NCI-H1092 (cell line): ENCODE results near the gene BCL2L13.

Experiments
- DNase-seq: peaks from one replicate; lab custom pipeline; 2025; lab: John Stamatoyannopoulos, UW

The BCL2L13 gene, protein sequence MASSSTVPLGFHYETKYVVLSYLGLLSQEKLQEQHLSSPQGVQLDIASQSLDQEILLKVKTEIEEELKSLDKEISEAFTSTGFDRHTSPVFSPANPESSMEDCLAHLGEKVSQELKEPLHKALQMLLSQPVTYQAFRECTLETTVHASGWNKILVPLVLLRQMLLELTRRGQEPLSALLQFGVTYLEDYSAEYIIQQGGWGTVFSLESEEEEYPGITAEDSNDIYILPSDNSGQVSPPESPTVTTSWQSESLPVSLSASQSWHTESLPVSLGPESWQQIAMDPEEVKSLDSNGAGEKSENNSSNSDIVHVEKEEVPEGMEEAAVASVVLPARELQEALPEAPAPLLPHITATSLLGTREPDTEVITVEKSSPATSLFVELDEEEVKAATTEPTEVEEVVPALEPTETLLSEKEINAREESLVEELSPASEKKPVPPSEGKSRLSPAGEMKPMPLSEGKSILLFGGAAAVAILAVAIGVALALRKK

DNA sequence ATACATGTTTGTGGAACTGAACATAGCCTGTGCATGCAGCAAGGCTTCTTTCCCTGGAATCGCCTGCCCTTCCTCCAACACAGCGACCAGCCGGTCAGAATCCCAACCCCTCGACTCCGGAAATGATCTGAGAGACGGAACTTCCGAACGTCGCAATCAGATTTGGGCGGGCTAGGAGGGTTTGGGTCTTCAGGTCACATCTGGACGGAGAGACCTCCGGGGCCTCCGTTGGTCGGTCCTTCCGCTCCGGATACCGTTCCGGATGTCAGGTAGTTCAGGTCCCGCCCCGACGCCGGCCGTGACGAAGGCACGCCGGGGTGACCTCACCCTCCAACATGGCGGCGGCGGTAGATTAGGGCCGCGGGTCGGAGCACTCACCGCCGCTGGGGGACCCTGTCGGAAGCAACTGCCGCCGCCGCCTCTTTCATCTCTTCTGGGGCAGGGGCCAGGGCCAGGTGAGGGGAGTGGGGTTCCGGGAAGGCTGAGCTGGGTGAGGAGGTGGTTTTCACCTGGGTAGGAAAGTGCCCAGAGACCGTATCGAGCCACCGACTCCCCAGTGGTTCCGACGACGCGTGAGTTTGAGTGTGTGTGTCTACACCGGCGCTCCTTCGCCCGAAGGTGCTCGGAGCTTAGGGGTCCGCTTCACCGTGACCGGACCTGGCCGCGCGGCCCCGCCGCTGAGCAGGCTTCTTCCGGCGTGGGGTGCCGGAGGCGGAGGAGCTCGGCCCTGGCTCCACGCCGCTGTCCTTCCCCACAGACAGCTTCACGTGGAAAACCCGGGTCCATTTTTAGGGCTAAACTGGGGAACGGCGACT is at the start of gene BCL2L13:
Gene BCL2L13 (plus strand): TSS at position 326 of the 815 bp plus-strand sequence. CDS start 16,955 bp downstream, outside the sequence.
- peak; percentile 90 for DNase-seq

DNA sequence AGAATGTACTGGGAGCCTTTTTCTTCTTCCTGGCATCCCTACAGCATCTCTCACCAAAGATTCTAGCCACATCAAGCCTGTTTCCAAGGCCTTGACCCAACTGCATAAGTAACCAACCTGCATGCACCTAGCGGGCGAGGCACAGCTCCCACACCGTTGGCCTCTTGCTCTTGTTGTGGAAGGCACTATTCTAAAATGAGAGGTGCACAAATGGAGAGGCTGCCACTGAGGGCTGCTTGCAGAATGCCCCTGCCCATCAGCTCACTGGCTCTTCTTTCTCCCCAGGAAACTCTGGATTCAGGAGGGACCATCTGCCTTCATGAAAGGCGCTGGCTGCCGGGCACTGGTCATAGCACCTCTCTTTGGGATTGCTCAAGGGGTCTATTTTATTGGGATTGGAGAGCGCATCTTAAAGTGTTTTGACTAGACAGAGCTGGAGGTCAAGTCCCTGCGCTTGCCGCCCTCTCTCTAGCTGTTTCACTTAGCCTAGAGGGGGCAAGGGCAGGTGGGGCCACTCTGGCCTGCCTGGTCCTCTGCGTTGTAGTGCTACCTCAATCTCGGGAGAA is 48.7 kb upstream of the BCL2L13 start:
- no peak for DNase-seq

DNA sequence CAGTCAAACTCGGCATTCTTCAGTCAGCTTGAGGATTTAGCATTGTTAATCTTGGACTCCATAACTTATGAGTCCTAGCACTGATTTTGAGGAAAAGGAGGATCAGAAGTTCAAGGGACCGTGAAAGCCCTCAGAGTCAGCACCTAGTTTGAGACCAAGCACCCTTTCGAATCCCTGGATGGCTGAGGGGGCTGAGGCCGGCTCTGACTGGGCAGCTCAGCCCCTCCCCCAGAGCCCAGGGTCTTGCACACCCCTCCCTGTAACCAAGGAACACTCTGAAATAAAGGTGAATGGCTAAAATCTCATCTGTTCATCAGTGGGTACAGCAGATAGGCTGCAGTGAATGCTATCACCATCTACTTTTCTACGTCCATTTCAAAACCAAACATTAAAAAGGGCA is 48.0 kb upstream of the BCL2L13 start:
- no peak for DNase-seq

DNA sequence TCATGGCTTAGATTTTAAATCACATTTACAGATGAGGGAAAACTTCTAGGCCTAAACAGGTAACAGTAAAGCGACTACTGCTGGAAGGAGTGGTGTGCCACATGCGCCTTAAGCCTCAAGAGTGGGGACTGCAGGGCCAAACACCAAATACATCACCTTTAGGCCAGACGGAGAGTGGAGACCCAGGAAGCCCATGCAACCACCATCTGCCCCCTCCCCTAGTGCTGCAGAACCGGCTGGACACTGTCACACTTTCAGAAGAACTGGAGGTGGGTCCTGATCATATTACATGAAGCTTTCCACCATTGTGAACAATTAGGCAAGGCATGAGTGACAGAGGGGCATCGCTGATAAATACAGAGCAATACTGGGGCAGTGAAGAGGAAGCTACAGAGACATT is 46.4 kb upstream of the BCL2L13 start:
- no peak for DNase-seq

DNA sequence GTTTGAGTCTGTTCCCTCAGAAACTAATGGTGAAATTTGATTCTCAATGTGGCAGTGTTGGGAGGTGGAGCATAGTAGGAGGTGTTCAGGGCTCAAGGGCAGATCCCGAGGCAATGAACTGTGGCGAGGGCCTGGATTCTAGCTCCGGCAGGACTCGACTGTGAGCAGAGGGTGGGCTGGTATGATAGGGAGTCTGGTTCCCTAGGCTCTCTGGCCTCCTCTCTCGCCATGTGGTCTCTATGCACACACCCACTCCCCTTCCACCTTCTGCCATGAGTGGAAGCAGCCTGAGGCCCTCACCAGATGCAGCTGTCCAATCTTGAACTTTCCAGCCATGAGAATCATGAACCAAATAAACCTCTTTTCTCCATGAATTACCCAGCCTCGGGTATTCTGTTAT is 42.3 kb upstream of the BCL2L13 start:
- DNase-seq = no peak

DNA sequence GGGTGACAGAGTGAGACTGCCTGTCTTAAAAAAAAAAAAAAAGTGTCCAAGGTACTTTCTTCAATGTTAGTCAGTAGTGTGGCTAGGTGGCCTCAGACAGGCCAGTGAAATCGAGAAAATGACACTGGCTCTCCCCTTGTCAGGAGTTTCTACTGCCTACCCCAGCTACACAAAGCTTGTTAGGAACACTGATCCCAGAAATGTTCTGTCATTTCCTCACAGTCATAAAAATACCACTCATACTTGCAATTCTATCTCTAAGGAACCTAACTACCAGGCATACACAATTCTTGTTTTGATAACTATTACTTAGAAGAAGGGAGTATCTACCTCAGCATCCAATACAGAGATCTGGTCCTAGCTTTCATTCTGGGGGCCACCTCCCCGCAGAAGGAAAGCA is 41.3 kb upstream of the BCL2L13 start:
- DNase-seq = no peak

DNA sequence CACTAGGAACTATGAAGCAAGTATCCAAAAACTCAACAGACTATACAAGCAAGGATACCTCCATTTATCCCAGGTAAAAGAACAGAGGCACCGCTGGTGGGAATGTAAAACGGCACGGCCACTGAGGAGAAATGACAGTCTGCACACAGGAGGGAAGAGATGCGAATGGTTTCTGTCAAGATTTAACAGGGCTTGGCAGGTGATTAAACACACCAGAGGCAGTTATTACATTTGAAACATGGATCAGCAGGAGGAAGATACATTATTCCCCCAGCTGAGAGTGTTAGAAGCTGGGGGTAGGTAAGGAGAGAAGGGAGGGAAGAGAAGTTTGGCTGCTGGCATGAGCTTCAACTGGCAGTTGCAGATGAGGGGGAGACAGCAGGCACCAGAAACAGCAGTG is 40.2 kb upstream of the BCL2L13 start:
- DNase-seq = no peak

DNA sequence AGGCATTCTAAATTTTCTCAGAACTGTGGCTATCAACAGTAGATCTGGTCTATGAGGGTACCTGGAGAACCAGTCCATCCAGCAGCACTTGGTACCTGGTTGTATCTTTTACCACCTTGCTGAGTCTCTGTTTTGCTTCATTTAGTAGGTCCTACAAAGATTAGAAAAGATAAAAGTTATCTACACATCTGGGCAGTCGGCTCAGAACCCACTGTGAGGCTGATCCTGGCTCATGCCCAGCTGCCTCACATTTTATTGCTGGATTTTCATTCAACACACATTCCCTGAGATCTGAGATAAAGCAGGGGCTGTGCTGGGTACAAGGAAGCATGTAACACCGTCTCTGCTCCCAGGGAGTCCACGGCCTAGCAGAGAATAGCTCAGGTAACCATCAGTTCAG is 37.5 kb upstream of the BCL2L13 start:
- no peak for DNase-seq

DNA sequence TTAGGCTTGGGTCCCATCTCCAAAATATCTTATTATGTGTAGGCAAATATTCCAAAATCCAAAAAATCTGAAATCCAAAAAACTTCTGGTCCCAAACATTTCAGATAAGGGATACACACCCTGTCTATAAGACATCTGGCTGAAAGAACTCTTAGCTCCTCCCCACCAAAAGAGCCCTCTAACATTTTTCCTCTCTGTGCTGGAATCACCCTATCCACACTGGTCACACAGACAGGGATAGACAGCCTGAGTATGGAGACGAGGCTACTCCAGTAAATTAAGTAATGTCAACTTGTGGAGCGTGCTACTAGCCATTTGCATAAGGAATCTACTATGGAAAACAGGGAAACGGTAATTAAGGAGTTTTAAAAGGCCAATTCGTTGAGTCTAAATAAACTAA is 34.9 kb upstream of the BCL2L13 start:
- no peak for DNase-seq

DNA sequence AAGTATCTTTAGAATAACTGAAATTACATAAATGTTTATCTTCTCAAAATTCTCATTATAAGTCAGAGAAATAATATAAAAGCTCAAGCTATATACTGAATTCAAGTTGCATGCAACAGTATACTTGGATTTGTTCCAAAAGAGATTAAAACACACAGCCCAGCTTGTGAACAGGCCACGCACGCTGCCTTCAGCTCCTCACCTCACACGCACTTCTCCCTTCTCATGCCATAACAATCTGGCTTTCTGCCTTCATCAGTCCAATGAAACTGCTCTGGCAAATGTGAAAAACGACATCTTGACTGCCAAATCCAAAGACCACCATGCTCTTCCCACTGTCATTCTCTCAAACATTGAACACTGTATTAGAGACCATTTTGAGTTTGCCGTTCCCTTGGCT is 32.1 kb upstream of the BCL2L13 start:
- no peak for DNase-seq

DNA sequence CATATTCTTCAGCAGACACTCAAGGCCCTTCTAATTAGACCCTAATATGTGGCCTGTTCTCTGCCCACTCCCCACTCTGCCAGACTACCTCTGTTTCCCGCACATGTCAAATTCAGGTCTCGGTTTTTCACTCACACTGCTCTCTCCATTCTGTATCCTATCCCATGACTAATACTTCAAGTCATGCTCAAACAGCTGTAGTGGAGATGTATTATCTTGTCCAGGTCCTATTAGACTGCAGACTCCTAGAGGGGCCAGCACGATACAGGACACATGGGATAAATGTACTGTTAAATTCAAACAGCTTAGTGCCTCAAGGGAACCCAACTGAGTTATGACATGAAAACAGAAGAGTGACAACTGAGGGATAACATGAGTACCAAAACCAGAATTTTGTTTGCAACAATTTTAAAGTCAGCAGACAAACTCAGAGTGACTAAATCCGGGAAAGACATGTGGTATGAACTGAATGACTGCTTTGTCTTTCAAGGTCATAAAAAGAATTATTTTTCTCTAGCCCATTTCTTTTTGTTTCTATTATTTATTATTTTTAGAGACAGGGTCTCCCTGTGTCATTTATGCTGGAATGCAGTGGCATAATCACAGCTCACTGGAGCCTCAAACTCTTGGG is 30.6 kb upstream of the BCL2L13 start:
- DNase-seq = no peak

DNA sequence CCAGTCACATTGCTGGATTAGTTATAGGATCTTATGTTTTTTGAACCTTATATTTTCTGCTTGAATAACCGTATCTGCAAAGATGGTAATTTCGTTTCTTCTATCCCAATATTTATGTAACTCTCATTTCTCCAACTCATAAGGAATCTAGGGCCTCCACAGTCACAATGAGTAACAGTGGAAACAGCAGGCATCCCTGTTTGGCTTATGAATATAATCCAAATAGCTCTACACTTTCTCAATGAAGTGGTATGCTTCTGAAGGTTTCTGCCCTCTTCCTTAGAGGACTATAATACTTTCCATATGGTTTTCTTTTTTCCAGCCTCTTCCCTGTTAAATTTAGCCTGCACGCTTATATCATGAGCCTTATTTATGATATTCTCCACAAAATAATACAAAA is 26.5 kb upstream of the BCL2L13 start:
- DNase-seq = no peak

DNA sequence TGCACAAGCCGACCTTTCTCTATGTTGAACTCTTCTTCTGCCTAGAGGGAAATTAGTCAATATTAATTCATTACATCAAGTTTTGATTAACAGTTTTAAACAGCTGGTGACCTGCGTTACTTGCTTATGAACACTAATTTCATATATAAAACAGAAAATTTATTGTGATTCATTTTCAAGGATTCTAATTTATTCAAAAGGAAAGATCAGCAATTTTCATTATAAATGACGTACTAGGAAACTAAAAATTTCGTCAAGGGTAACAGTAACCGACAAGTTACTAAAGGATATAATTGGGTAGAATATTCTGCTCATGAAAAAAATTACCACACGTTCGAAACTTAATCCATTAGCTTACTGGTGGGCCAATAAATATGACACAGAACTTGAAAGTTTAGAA is 25.3 kb upstream of the BCL2L13 start:
- DNase-seq = no peak

DNA sequence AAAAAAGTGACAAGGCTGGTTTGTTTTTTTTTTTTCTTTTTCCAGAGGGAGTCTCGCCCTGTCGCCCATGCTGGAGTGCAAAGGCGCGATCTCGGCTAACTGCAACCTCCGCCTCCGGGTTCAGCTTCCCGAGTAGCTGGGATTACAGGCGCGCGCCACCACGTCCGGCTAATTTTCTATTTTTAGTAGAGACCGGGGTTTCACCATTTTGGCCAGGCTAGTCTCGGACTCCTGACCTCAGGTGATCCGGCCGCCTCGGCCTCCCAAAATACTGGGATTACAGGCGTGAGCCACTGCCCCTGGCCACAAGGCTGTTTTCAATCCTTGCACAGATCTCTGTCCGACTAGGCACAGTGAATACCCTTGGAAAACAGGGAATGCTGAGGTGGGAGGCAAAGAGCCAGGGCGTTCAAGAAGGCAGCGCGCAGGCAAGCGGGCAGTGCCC is 10.6 kb upstream of the BCL2L13 start:
- no peak for DNase-seq

DNA sequence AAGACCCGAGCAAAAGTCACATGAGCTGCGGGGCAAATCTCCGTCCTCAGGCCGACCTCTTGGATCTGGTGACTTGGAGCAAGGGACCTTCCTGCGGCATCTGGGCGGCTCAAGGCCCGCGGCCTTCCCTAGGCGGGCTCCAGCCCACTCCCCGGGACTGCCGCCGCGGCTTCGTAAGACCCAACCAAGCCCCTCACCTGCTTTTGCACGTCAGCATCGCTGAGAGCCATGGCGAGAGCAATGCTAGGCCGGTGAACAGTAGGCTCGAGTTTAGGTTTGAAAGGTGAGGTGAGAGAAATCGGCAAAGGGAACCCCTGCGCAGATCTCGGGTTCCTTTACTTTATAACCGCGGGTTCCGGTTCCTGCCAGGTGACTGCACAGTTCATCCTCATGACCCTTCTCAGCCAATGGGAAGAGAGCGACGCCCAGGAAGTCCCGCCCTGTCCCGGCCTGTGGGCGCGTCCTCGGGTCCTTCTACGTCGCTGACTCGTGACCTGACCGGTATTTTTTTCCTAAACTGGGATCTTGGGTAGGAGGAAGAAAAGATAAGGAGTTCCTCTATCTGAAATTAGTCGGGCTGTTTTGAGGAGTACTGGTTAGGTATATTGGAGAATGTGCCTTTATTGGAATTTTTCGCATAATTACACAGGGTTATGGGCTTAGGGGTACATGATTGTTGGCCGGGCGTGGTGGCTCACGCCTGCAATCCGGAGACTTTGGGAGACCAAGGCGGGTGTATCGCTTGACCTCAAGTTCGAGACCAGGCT is 10.0 kb upstream of the BCL2L13 start, which contains the start of gene ATP6V1E1:
Gene ATP6V1E1 (minus strand): TSS at position 344 of the 767 bp plus-strand sequence. CDS start 114 bp downstream, at position 230.
- DNase-seq = peak; percentile 95

DNA sequence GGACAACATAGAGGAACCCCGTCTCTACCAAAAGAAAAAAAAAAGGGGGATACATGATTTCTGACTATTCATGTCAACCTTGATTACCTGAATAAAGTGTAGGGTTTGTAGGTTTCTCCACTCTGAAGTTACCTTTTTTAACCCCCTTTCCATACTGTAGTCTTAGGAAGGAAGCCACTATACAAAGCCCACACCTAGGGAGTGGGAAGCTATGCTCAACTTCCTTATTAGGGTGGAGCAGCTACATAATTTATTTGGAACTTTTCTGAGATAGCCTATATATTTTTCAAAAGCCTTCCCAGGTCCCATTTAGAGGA is 9.4 kb upstream of the BCL2L13 start:
- no peak for DNase-seq

DNA sequence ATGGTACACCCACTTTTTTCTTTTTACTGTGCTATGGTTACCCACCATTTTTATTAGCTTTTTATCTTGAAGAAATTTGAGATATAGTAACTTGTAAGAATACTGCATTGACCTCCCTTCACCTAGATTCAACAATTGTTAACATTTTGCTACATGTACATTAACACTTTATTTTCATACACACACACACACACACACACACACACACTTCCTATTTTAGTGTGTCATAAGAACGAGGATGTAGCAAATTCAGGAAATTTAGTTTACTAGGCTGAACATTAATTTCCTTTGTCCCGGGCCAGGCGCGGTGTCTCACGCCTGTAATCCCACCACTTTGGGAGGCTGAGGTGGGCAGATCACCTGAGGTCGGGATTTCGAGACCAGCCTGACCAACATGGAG is 8.9 kb upstream of the BCL2L13 start:
- no peak for DNase-seq

DNA sequence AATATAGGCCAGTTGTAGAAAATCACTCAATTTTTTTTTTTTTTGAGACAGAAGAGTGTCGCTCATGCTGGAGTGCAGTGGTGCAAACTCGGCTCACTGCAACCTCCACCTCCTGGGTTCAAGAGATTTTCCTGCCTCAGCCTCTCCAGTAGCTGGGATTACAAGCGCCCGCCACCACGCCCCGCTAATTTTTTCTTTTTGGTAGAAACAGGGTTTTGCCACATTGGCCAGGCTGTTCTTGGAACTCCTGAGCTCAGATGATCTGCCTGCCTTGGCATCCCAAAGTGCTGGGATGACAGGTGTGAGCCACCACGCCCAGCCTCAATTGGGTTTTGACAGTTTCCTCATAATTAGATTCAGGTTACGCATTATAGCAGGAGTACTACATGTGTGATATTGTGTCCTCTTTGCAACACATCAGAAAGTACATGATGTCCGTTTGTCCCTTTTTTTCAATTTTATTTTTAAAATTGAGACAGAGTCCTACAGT is 7.4 kb upstream of the BCL2L13 start:
- DNase-seq = no peak

DNA sequence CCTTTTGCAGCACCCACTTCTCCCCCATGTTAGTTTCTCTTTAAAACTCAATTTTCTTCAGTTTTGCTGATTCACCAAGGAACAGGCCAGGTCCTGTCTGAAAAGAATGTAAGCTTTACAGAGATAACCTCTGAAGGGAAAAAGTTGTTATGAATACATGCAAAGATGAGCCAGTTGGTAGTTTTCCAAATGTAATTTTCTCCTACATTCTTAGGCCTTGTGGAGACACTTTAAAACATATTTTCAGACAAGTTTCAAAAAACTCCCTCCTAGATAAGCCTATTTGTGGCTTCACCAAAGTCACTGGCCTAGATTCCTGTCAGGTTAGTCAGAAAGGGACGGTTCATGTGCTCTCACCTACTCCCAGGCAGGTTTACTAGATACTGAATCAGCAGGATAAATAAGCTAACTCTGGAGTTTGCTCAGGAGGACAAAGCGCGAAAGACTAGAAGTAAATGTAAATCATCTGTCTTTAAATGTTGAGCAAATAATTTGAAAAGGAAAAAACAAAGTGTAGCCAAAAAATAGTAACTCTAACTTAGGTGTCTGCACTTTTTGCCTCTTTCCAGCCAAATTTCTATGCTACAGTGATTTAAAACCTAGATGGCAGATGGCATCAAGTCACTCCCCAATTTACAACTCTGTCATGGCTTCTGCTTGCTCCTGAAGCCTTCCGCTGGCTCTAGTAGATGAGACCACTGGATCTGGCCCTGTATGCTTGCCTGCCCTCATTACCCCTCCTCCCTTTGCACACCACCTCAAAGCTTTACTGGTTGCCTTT is 5.2 kb upstream of the BCL2L13 start:
- DNase-seq = no peak

DNA sequence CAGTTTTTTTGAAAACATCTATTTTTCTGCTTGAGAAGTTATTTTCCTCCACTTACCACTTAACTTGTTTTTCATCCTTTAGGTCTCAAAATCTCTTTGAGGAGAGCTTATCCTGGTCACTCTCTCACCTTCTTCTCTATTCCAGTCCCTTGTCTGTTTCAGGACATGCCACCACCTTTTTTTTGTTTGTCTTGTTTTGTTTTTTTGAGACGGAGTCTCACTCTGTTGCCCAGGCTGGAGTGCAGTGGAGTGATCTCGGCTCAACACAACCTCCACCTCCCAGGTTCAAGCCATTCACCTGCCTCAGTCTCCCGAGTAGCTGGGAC is 4.6 kb upstream of the BCL2L13 start:
- no peak for DNase-seq

DNA sequence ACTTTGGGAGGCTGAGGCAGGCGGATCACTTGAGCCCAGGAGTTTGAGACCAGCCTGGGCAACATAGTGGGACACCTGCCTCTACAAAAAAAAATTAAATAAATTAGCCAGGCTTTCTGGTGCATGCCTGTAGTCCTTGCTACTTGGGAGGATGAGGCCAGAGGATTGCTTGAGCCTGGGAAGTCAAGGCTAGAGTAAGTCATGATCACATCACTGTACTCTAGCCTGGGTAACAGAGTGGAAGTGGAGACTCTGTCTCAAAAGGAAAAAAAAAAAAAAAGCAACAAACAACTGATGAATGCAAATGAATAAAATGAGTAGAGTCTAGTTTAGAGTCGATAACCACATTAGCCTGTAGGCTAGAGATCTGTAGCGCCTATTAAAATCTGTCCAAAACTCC is 3.9 kb upstream of the BCL2L13 start:
- DNase-seq = no peak
